Body of pancreas (tissue), 4 donors: Measurements from ENCODE around the gene SIX5. TPM values are rescaled to one million over a fixed set of nuclear protein-coding genes. Genes with fewer than 3 reads are reported as not detected.

Experiments used
- ATAC-seq: fragments of 150-250 bp; one replicate; pipeline ENCODE4 v1.9.1; 2016
- DNase-seq, 4 donors: peaks; one replicate each; pipeline ENCODE4 v3.0.0-alpha.2; 2019
- H3K27ac ChIP-seq, 4 donors: fragments of 200-600 bp; sonication (generic); 1 replicate in 3 of 4; 2 replicates in 1 of 4; pipeline versions ENCODE4 v1.5.1 to v1.6.1; 2016 to 2019; ENCODE audit warnings: mild to moderate bottlenecking in 1 of 4, mixed read lengths in 1 of 4, moderate library complexity in 1 of 4
- H3K27me3 ChIP-seq, 2 donors: fragments of 200-600 bp; sonication (generic); one replicate each; pipeline ENCODE4 v1.6.0; 2016; ENCODE audit warnings: mild to moderate bottlenecking in 1 of 2
- H3K36me3 ChIP-seq, 2 donors: fragments of 200-600 bp; sonication (generic); replicated peaks in 1 of 2; 2 replicates each; pipeline ENCODE4 v1.5.1; 2016; ENCODE audit warnings: low read depth in 2 of 2; ENCODE audit not compliant: insufficient read depth in 1 of 2
- H3K4me1 ChIP-seq: fragments of 200-600 bp; sonication (generic); one replicate; pipeline ENCODE4 v1.6.0; 2016
- H3K4me3 ChIP-seq, 2 donors: fragments of 200-600 bp; sonication (generic); 1 replicate in 1 of 2; 2 replicates in 1 of 2; pipeline ENCODE4 v1.5.1; 2016 to 2019
- H3K9me3 ChIP-seq, 3 donors: fragments of 200-600 bp; sonication (generic); 1 replicate in 2 of 3; 2 replicates in 1 of 3; pipeline ENCODE4 v1.5.1; 2016
- POLR2A ChIP-seq, 3 donors: fragments of 450-650 bp; IDR thresholded peaks; one replicate each; pipeline ENCODE4 v1.6.1; 2016; ENCODE audit warnings: antibody characterized with exemption in 3 of 3, mild to moderate bottlenecking in 2 of 3
- WGBS, 2 donors: methylation state at CpG; one replicate each; pipeline ENCODE4 v1.1.5; 2017; 5-methylcytosine and 5-hydroxymethylcytosine counted together
- intact Hi-C: fragments of 100-400 bp; cut with DNase I; formaldehyde crosslinking; loops from one replicate; pipeline ENCODE4 v1.15.1; 2023
- total RNA-seq, 2 donors: library from RNA; depleted of rRNA; stranded (reverse); fragments of >200 nt; gene quantifications; one replicate each; pipeline ENCODE4 v1.1.0, GENCODE V29; 2016
- TF ChIP-seq, protein P1 (sequence below), 7 experiments: fragments of 450-650 bp in 4 of 7; fragments of 200-600 bp in 3 of 7; sonication (generic) in 3 of 7; IDR thresholded peaks; one replicate each; pipeline ENCODE4 v1.5.1; 2016 to 2019; ENCODE audit warnings: antibody characterized with exemption in 7 of 7

SIX5 gene
- total RNA-seq, 2 donors from 2014 or later = 21.0 to 60.3 TPM

DNA sequence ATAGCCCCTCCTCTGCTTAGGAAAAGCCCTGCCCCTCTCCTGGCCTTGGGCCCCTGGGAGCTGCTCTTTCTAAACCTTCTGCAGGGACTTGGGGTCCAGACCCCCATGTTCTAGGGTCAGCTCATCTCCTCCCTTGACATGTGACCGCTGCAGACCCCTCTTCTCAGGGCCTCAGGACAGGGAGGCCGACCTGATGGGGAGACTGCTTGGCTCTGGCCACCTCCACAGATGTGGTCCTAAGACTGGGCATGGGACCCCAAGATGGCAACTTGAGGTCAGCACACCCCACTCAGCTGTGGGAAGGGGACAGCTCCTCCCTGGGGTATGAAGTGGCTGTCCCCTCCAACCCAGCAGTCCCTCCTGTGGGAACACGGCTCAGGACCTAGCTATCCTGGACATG lies 3.9 kb upstream of the SIX5 start:
- Histone ChIP-seq H3K4me3 (no peak overlapping the region), H3K36me3 (peaks cover 0 to 2% of the 10 kb centered on the region in 2 donors), H3K4me1 (peaks cover 51% of the 10 kb centered on the region), H3K27me3 (no peaks in the 10 kb centered on the region), H3K9me3 (no peaks in the 10 kb centered on the region), H3K27ac (peak overlapping the region; percentile 93 to 98 (median 96))
- WGBS, 2 donors = 78 to 83% methylated on average over 2 to 3 of the region's 3 CpGs
- DNase-seq = no peak
- TF ChIP-seq POLR2A (IDR thresholded peaks at IDR 0.05) = no peak
- TF ChIP-seq, protein P1, sequence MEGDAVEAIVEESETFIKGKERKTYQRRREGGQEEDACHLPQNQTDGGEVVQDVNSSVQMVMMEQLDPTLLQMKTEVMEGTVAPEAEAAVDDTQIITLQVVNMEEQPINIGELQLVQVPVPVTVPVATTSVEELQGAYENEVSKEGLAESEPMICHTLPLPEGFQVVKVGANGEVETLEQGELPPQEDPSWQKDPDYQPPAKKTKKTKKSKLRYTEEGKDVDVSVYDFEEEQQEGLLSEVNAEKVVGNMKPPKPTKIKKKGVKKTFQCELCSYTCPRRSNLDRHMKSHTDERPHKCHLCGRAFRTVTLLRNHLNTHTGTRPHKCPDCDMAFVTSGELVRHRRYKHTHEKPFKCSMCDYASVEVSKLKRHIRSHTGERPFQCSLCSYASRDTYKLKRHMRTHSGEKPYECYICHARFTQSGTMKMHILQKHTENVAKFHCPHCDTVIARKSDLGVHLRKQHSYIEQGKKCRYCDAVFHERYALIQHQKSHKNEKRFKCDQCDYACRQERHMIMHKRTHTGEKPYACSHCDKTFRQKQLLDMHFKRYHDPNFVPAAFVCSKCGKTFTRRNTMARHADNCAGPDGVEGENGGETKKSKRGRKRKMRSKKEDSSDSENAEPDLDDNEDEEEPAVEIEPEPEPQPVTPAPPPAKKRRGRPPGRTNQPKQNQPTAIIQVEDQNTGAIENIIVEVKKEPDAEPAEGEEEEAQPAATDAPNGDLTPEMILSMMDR (IDR thresholded peaks at IDR 0.05) = no peak
- no peak for ATAC-seq
- intact Hi-C loops = no loop called here

DNA sequence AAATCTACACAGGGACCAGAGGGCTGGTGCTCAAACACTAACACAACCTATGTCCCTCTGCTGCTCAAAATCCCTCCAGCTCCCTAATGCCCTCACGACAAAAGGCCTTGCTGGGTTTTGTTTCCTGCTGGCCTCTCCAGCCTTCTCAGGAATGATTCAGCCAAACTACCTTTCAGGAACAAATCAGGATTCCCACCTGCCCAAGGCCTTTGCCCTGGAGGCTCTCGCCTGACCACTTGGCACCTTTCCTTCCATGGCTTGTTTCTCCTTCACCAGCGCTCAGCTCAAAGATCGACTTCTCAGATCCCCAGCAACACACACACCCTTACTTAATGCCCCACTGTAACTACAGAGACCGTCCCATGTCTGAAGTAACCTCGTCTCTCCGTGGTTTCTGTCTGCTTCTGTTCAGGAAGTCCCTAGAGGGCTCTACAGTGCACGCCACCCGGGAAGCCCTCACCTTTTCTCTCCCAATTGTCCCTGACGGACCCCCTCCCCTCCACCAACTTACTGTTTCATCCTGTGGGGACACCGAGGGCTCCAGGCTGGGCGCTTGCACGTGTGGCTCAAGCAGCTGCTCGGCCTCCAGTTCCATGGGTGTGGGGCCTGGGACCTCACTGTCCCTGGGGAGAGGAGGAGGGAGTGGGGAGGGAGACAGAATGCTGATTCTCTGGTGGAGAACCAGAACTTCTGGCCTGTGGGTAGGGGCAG lies 3.2 kb upstream of the SIX5 start:
- no peak for ATAC-seq
- H3K4me3 ChIP-seq = no peak overlapping the region
- H3K27ac ChIP-seq = peak overlapping the region; percentile 93 to 98 (median 96)

DNA sequence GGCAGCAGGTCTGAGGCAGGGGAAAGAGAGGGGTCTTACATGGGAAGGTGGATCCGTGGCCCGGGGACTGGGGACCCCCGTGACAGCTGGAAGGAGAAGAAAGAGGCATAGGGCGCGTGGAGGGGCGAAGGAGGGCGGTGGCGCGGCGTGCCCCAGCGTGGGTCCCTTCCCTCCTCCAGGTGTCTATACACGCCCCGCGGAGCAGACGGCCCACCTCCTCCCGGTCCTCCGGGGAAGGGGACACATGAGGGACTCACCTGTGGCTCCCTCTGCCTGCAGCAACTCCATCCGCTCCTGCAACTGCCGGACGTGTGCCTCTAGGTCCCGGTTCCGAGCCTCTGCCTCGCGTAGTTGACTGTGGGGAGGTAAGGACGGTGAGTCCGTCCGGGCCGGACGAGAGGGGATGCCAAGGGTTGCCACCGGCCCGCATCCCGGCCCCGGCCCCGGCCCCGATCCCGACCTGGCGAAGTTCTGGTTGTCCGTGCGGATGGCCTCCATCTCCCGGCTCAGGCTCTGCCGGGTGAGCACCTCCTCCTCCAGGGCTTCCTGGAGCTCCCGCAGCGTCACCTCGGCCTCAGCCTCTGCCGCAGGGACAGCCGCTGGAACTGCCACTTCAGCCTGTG lies 2.4 kb upstream of the SIX5 start:
- TF ChIP-seq, protein P1 (IDR thresholded peaks at IDR 0.05) = no peak
- no peak for TF ChIP-seq POLR2A (IDR thresholded peaks at IDR 0.05)
- DNase-seq (peak; percentile 44 to 59 (median 46)), ATAC-seq (no peak)
- Histone ChIP-seq H3K27ac (peak overlapping the region; percentile 93 to 98 (median 96)), H3K27me3 (no peaks in the 10 kb centered on the region), H3K36me3 (no peaks in the 10 kb centered on the region), H3K4me1 (peaks cover 55% of the 10 kb centered on the region), H3K4me3 (peak overlapping the region in 1 of 2 donors; percentile 4), H3K9me3 (no peaks in the 10 kb centered on the region)
- intact Hi-C loops = no loop called here
- 57 to 65% methylated on average over 18 to 41 of the region's 46 CpGs for WGBS, 2 donors

More for the DNA sequence above, 3.2 kb upstream of the SIX5 start:
- WGBS, 2 donors = 22 to 48% methylated on average over 12 to 14 of the region's 14 CpGs
- H3K36me3 ChIP-seq = peaks cover 0 to 1% of the 10 kb centered on the region in 2 donors
- intact Hi-C loops = no loop called here
- peaks cover 47% of the 10 kb centered on the region for H3K4me1 ChIP-seq
- no peaks in the 10 kb centered on the region for H3K9me3 ChIP-seq
- peak; percentile 28 to 51 (median 40) for TF ChIP-seq POLR2A (IDR thresholded peaks at IDR 0.05)
- TF ChIP-seq, protein P1 (IDR thresholded peaks at IDR 0.05) = peak in 1 of 7 experiments; percentile 3
- no peaks in the 10 kb centered on the region for H3K27me3 ChIP-seq
- DNase-seq = peak in 3 of 4 donors; percentile 62 to 71 (median 66)

DNA sequence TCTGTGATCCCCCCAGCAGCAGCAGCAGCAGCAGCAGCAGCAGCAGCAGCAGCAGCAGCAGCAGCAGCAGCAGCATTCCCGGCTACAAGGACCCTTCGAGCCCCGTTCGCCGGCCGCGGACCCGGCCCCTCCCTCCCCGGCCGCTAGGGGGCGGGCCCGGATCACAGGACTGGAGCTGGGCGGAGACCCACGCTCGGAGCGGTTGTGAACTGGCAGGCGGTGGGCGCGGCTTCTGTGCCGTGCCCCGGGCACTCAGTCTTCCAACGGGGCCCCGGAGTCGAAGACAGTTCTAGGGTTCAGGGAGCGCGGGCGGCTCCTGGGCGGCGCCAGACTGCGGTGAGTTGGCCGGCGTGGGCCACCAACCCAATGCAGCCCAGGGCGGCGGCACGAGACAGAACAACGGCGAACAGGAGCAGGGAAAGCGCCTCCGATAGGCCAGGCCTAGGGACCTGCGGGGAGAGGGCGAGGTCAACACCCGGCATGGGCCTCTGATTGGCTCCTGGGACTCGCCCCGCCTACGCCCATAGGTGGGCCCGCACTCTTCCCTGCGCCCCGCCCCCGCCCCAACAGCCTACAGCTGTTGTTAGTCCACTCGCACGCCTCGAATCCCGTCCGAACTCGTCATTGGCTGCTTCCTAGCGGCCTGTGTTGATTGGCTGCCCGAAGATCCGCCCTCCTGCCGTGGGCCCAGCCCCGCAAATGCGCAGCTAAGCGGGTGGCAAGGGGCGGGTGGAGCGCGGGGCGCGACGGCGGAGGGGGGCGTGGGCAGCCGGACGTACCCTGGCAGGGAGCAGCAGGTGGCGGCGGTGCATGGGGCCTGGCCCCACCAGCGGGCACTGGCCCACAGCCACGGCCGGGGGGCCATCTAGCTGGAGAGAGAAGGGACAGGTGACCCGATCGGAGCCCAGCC lies 1.4 kb upstream of the SIX5 start:
- 1 to 2% methylated on average over 17 to 61 of the region's 79 CpGs for WGBS, 2 donors
- ATAC-seq (peak; percentile 71), DNase-seq (peak; percentile 97 to 99 (median 99))
- intact Hi-C loops = no loop called here
- TF ChIP-seq, protein P1 (IDR thresholded peaks at IDR 0.05) = peak; percentile 83 to 97 (median 93)
- peak; percentile 65 to 74 (median 71) for TF ChIP-seq POLR2A (IDR thresholded peaks at IDR 0.05)
- Histone ChIP-seq H3K4me3 (no peak overlapping the region), H3K27ac (peak overlapping the region; percentile 93 to 98 (median 96)), H3K9me3 (no peaks in the 10 kb centered on the region), H3K36me3 (no peaks in the 10 kb centered on the region), H3K27me3 (no peaks in the 10 kb centered on the region), H3K4me1 (peaks cover 64% of the 10 kb centered on the region)
